HepG2 (cell line): ENCODE results near the gene IMMT. TPM values are rescaled to one million over a fixed set of nuclear protein-coding genes. Genes with fewer than 3 reads are reported as not detected.

ENCODE experiments used
- ATAC-seq: fragments of 200-7000 bp; cut with Tn5 transposase; 3 replicates; pipeline ENCODE4 v1.9.1; 2020; ENCODE audit warnings: mild to moderate bottlenecking, moderate library complexity
- BruUV-seq: library from RNA; stranded (reverse); fragments of 400-500 nt; replicated peaks from 2 replicates; lab custom pipeline; 2021; lab: Mats Ljungman, UMichigan
- CTCF ChIA-PET: fragments of 300-600 bp; formaldehyde crosslinking; extraction: SDS; loops from one replicate; lab custom pipeline; 2021; ENCODE audit warnings: low total read pairs, inconsistent platforms, low intra/inter-chr PET ratio; lab: Yijun Ruan, JAX
- POLR2A ChIA-PET: fragments of 350-600 bp; sonication (Branson Sonifier 250); formaldehyde crosslinking; loops from one replicate; lab custom pipeline; 2020; ENCODE audit warnings: antibody characterized with exemption, inconsistent platforms; lab: Yijun Ruan, JAX
- DNase-seq: peaks from one replicate; pipeline ENCODE4 v3.0.0-alpha.2; 2015; ENCODE audit warnings: low spot score
- FAIRE-seq: peaks from 3 replicates; lab custom pipeline; 2011; peaks lifted over from hg19 to GRCh38; lab: Jason Lieb, UNC
- H2AFZ ChIP-seq: one replicate; pipeline ENCODE4 v1.6.1; 2011; ENCODE audit warnings: low read length, inconsistent platforms
- H3K27ac ChIP-seq: fragments of 300-600 bp; 3 replicates; pipeline ENCODE4 v1.8.0; 2011; ENCODE audit warnings: mixed run types, mild to moderate bottlenecking, mixed read lengths, low read length, inconsistent platforms; ENCODE audit not compliant: insufficient read depth; ENCODE audit errors: extremely low read length
- H3K27me3 ChIP-seq, 2 experiments: fragments of 200-600 bp in 1 of 2; 2 replicates in 1 of 2; 3 replicates in 1 of 2; pipeline versions ENCODE4 v1.6.0 to v1.8.0; 2011; ENCODE audit warnings: low read length in 2 of 2, mild to moderate bottlenecking in 2 of 2, moderate library complexity in 2 of 2, inconsistent platforms in 1 of 2; ENCODE audit not compliant: insufficient read depth in 2 of 2, control insufficient read depth in 1 of 2
- H3K36me3 ChIP-seq, 2 experiments: fragments of 200-600 bp in 1 of 2; replicated peaks in 1 of 2; 2 replicates in 1 of 2; 3 replicates in 1 of 2; pipeline versions ENCODE4 v1.5.1 to v1.8.0; 2011; ENCODE audit warnings: low read length in 2 of 2, inconsistent platforms in 1 of 2; ENCODE audit not compliant: insufficient read depth in 2 of 2, control insufficient read depth in 1 of 2
- H3K4me1 ChIP-seq: 2 replicates; pipeline ENCODE4 v1.5.1; 2012; ENCODE audit warnings: low read length, inconsistent platforms; ENCODE audit not compliant: insufficient read depth
- H3K4me2 ChIP-seq: 2 replicates; pipeline ENCODE4 v1.6.0; 2011; ENCODE audit warnings: low read depth, low read length, inconsistent platforms
- H3K4me3 ChIP-seq, 3 experiments: fragments of 200-600 bp in 1 of 3; sonication (generic), shearing (Covaris generic) in 1 of 3; replicated peaks in 1 of 3; 2 replicates each; pipeline ENCODE4 v1.5.1; 2011 to 2016; ENCODE audit warnings: low read length in 3 of 3, inconsistent platforms in 2 of 3, low read depth in 2 of 3, mild to moderate bottlenecking in 2 of 3, control low read depth in 1 of 3, mixed read lengths in 1 of 3; ENCODE audit not compliant: insufficient read depth in 1 of 3
- H3K79me2 ChIP-seq: one replicate; pipeline ENCODE4 v1.6.1; 2011; ENCODE audit warnings: low read length, inconsistent platforms; ENCODE audit not compliant: insufficient read depth
- H3K9ac ChIP-seq: 2 replicates; pipeline ENCODE4 v1.6.0; 2011; ENCODE audit warnings: mild to moderate bottlenecking, low read depth, low read length, inconsistent platforms; ENCODE audit not compliant: insufficient read depth
- H3K9me3 ChIP-seq: 2 replicates; pipeline ENCODE4 v1.5.1; 2012; ENCODE audit warnings: mild to moderate bottlenecking, low read length
- H4K20me1 ChIP-seq: 2 replicates; pipeline ENCODE4 v1.6.0; 2011; ENCODE audit warnings: inconsistent platforms, mild to moderate bottlenecking, low read length, moderate library complexity; ENCODE audit not compliant: insufficient read depth
- CBX2 ChIP-seq, 2 experiments: fragments of 200-600 bp in 1 of 2; sonication (generic); formaldehyde crosslinking in 1 of 2; IDR thresholded peaks; 2 replicates each; pipeline versions ENCODE4 v1.7.0 to v1.8.1; 2018 to 2022; ENCODE audit warnings: low read depth in 2 of 2, low read length in 1 of 2, mild to moderate bottlenecking in 1 of 2, missing genetic modification reagents in 1 of 2
- DRAP1 ChIP-seq: IDR thresholded peaks from 2 replicates; pipeline ENCODE4 v1.6.1; 2016; ENCODE audit warnings: missing genetic modification reagents, missing compliant biosample characterization
- GMEB2 ChIP-seq: IDR thresholded peaks from 2 replicates; pipeline ENCODE4 v1.6.1; 2016; ENCODE audit warnings: missing biosample characterization, missing genetic modification reagents, low read depth
- HOXD1 ChIP-seq: sonication (generic); formaldehyde crosslinking; IDR thresholded peaks from 2 replicates; pipeline ENCODE4 v1.5.0; 2020; ENCODE audit warnings: missing genetic modification reagents
- KAT8 ChIP-seq: IDR thresholded peaks from 2 replicates; pipeline ENCODE4 v1.6.1; 2016; ENCODE audit warnings: missing genetic modification reagents, missing compliant biosample characterization
- KMT2A ChIP-seq: sonication (generic); formaldehyde crosslinking; IDR thresholded peaks from 2 replicates; pipeline ENCODE4 v1.4.0; 2020; ENCODE audit warnings: missing genetic modification reagents
- MBNL3 ChIP-seq: fragments of 250-450 bp; sonication (Bioruptor Pico); conservative IDR thresholded peaks from 2 replicates; pipeline ENCODE4 v1.8.0; 2022; ENCODE audit warnings: mild to moderate bottlenecking, inconsistent platforms
- NFYB ChIP-seq: sonication (generic); formaldehyde crosslinking; IDR thresholded peaks from 2 replicates; pipeline ENCODE4 v1.4.0; 2020; ENCODE audit warnings: missing genetic modification reagents
- PBX3 ChIP-seq: sonication (generic); formaldehyde crosslinking; IDR thresholded peaks from 2 replicates; pipeline ENCODE4 v1.8.1; 2023; ENCODE audit warnings: missing genetic modification reagents, inconsistent platforms, borderline replicate concordance
- PRDM4 ChIP-seq: sonication (generic); formaldehyde crosslinking; IDR thresholded peaks from 2 replicates; pipeline ENCODE4 v1.9.0; 2021; ENCODE audit warnings: missing genetic modification reagents, borderline replicate concordance
- RFXANK ChIP-seq: IDR thresholded peaks from 2 replicates; pipeline ENCODE4 v1.6.1; 2016
- SIN3A ChIP-seq: IDR thresholded peaks from 2 replicates; pipeline ENCODE4 v1.6.1; 2011; ENCODE audit warnings: low read depth, mild to moderate bottlenecking, control low read depth, low read length, borderline replicate concordance
- SKI ChIP-seq: fragments of 450-650 bp; IDR thresholded peaks from one replicate; pipeline ENCODE4 v1.6.1; 2018; ENCODE audit warnings: mild to moderate bottlenecking; ENCODE audit not compliant: partially characterized antibody
- TOPORS ChIP-seq: sonication (generic); formaldehyde crosslinking; IDR thresholded peaks from 2 replicates; pipeline ENCODE4 v1.8.0; 2023; ENCODE audit warnings: mild to moderate bottlenecking, missing genetic modification reagents
- ZBTB7A ChIP-seq: sonication (generic); formaldehyde crosslinking; IDR thresholded peaks from 2 replicates; pipeline ENCODE4 v1.8.0; 2022; ENCODE audit warnings: mild to moderate bottlenecking, missing genetic modification reagents
- ZNF234 ChIP-seq: sonication (generic); formaldehyde crosslinking; conservative IDR thresholded peaks from 2 replicates; pipeline ENCODE4 v1.5.1; 2020; ENCODE audit warnings: mild to moderate bottlenecking, missing genetic modification reagents
- ZNF263 ChIP-seq: sonication (generic); formaldehyde crosslinking; IDR thresholded peaks from 2 replicates; pipeline ENCODE4 v1.4.0; 2020; ENCODE audit warnings: missing genetic modification reagents
- ZNF550 ChIP-seq: sonication (generic); formaldehyde crosslinking; IDR thresholded peaks from 2 replicates; pipeline ENCODE4 v1.4.0; 2020; ENCODE audit warnings: mild to moderate bottlenecking, missing genetic modification reagents, borderline replicate concordance
- ZNF850 ChIP-seq: sonication (generic); formaldehyde crosslinking; conservative IDR thresholded peaks from 2 replicates; pipeline ENCODE4 v1.9.0; 2021; ENCODE audit warnings: mild to moderate bottlenecking, missing genetic modification reagents
- WGBS: methylation state at CpG from one replicate; pipeline ENCODE4 v1.1.6; 2017; ENCODE audit warnings: low lambda C conversion rate; 5-methylcytosine and 5-hydroxymethylcytosine counted together
- in situ Hi-C: cut with HindIII; loops from 2 replicates; pipeline ENCODE4 v1.10.0; 2017; ENCODE audit warnings: low pct_unique_long_range_greater_than_20kb; ENCODE audit not compliant: extremely low pct_ligation_motif_present
- intact Hi-C: fragments of 100-400 bp; cut with micrococcal nuclease; formaldehyde crosslinking; loops from one replicate; pipeline ENCODE4 v1.10.0; 2022; ENCODE audit not compliant: unreplicated experiment
- polyA plus RNA-seq, 8 experiments: library from polyadenylated mRNA; depleted of rRNA in 3 of 8; stranded (reverse) in 7 of 8; unstranded in 1 of 8; fragments of >200 nt; fragmentation: Illumina TruSeq in 4 of 8; extraction: Trizol in 4 of 8; gene quantifications; 2 replicates each; pipeline versions ENCODE4 v1.2.1 to v1.2.3, GENCODE V29; 2011 to 2016; ENCODE audit warnings: low read depth in 4 of 8, missing spikeins in 1 of 8, mixed read lengths in 1 of 8; ENCODE audit not compliant: insufficient read depth in 1 of 8
- total RNA-seq, 5 experiments: library from RNA; depleted of rRNA; stranded (reverse); fragments of >200 nt; fragmentation: Illumina TruSeq; extraction: Trizol; gene quantifications; 2 replicates each; pipeline ENCODE4 v1.2.3, GENCODE V29; 2016; ENCODE audit warnings: low read depth in 1 of 5

The IMMT gene
- total and polyA plus RNA-seq, 2 of the 13 experiments (the other 11 are each of a cell fraction or from before 2014, with no cell fraction given), result 63.5 to 119 TPM

GRCh38 chr2:86230961-86231360, 35.7 kb upstream of the IMMT start:
- BruUV-seq, result no TSS peak
- TF ChIP-seq CBX2 (IDR thresholded peaks at IDR 0.05; ENCODE audit: low read depth, low read length) (no peak), CBX2 (CRISPR knock-in tag; IDR thresholded peaks at IDR 0.05; ENCODE audit: low read depth) (no peak), GMEB2 (no peak), MBNL3 (CRISPR knock-in tag) (no peak), ZNF234 (CRISPR knock-in tag) (no peak), RFXANK (CRISPR knock-in tag) (no peak), ZBTB7A (CRISPR knock-in tag) (no peak), KAT8 (no peak), HOXD1 (CRISPR knock-in tag) (no peak), KMT2A (no peak), ZNF850 (CRISPR knock-in tag) (no peak), ZNF550 (CRISPR knock-in tag) (no peak), PRDM4 (CRISPR knock-in tag) (no peak), PBX3 (CRISPR knock-in tag) (no peak), NFYB (no peak), ZNF263 (CRISPR knock-in tag) (no peak), DRAP1 (CRISPR knock-in tag) (no peak), SKI (no peak), SIN3A (no peak), TOPORS (CRISPR knock-in tag) (no peak)
- no peaks in the 10 kb centered on the region for H3K36me3 ChIP-seq
- no peak overlapping the region for H3K4me3 ChIP-seq
- H3K4me1 ChIP-seq, result peaks cover 29% of the 10 kb centered on the region
- H2AFZ ChIP-seq, result no peak overlapping the region
- no peaks in the 10 kb centered on the region for H3K9me3 ChIP-seq
- no peaks in the 10 kb centered on the region for H3K79me2 ChIP-seq
- 51% methylated on average over 5 of the region's 5 CpGs for WGBS
- no peak overlapping the region for H3K27ac ChIP-seq
- ATAC-seq, result no peak
- no peaks in the 10 kb centered on the region for H4K20me1 ChIP-seq
- no peak overlapping the region for H3K9ac ChIP-seq
- POLR2A ChIA-PET, result no interaction called here
- CTCF ChIA-PET, result no interaction called here
- no peak overlapping the region for H3K4me2 ChIP-seq
- H3K27me3 ChIP-seq, result 0 out of 5 replicates have a peak, but pooled peaks cover 2 to 10% of the 10 kb centered on the region in 2 experiments
- no peak for FAIRE-seq
- intact Hi-C loops, result no loop called here
- in situ Hi-C loops, result no loop called here
- DNase-seq, result no peak
